Heart left ventricle (tissue), 13 donors: ENCODE results near the gene TRAPPC12.
"Not testable (repeated sequence)": the region's sequence is repeated elsewhere in the genome, so short reads cannot be mapped to it uniquely, and the experiment has no call there.

Source experiments
- POLR2A ChIP-seq, 2 donors: fragments of 450-650 bp; IDR thresholded peaks; one replicate each; pipeline ENCODE4 v1.6.1; 2017; ENCODE audit warnings: antibody characterized with exemption in 2 of 2, mild to moderate bottlenecking in 2 of 2, moderate library complexity in 2 of 2
- TF ChIP-seq, protein P1 (sequence below), 12 donors: fragments of 200-600 bp; sonication (generic) in 4 of 12; IDR thresholded peaks; one replicate each; pipeline versions ENCODE4 v1.5.0 to v1.8.0; 2018 to 2022; ENCODE audit warnings: antibody characterized with exemption in 12 of 12, mild to moderate bottlenecking in 5 of 12
- donor health status: ischemic (EF 13 %, LVEDD 7.1; RV severe dilation, severe dysfunction).
- donor health status: DM: no; HTN: yes; CAD: no.
- donor health status: DM: no; HTN: no; CAD: no.
- donor health status: ischemic (EF 25% LVEDD 6.9; RV normal size, moderate dysfunction).
- donor health status: ischemic (EF 25% LVEDD 5.7; RV mildly dilated, moderate dysfunction).
- donor health status: ischemic (EF 35%, LVEDD 5.7; RV mildly dilated, moderate dysfunction).
- donor health status: nonischemic (EF 11% LVEDD 7.7; RV severe dilation, severe dysfunction).
- donor health status: DM: yes; HTN: yes; CAD: no.
- donor health status: PGD.
- donor health status: ischemic (EF 29% LVEDD 5.4; RV normal size, mild dysfunction).
- donor health status: nonischemic (EF 23%, LVEDD 6.1; RV moderate dilation, normal function).

DNA sequence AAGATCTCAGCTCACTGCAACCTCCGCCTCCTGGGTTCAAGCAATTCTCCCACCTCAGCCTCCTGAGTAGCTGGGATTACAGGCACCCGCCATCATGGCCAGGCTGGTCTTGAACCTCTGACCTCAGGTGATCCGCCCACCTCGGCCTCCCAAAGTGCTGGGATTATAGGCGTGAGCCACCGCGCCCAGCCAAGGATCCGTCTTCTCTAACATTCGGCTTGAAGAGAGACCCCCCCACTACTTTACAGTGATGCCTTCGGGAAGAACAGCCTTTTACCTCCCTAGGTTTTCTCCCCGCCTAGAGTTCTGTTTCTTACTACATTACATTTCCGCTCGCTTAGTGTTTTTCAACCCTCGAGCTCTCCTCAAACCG is 117.2 kb downstream of the TRAPPC12 start:
- TF ChIP-seq POLR2A (IDR thresholded peaks at IDR 0.05) = not testable (repeated sequence)
- TF ChIP-seq, protein P1, sequence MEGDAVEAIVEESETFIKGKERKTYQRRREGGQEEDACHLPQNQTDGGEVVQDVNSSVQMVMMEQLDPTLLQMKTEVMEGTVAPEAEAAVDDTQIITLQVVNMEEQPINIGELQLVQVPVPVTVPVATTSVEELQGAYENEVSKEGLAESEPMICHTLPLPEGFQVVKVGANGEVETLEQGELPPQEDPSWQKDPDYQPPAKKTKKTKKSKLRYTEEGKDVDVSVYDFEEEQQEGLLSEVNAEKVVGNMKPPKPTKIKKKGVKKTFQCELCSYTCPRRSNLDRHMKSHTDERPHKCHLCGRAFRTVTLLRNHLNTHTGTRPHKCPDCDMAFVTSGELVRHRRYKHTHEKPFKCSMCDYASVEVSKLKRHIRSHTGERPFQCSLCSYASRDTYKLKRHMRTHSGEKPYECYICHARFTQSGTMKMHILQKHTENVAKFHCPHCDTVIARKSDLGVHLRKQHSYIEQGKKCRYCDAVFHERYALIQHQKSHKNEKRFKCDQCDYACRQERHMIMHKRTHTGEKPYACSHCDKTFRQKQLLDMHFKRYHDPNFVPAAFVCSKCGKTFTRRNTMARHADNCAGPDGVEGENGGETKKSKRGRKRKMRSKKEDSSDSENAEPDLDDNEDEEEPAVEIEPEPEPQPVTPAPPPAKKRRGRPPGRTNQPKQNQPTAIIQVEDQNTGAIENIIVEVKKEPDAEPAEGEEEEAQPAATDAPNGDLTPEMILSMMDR (IDR thresholded peaks at IDR 0.05) = not testable (repeated sequence)
